Osteoblast (primary cell): ENCODE measurements around the gene LIX1. TPM values are rescaled to one million over a fixed set of nuclear protein-coding genes. Genes with fewer than 3 reads are reported as not detected.

Experiments used
- DNase-seq: peaks from one replicate; pipeline ENCODE4 v3.0.0; 2011; ENCODE audit warnings: low spot score, mixed read lengths; ENCODE audit not compliant: insufficient read length; ENCODE audit errors: missing footprints
- H2AFZ ChIP-seq: 2 replicates; pipeline ENCODE4 v1.6.0; 2011; ENCODE audit warnings: mild to moderate bottlenecking, low read length
- H3K27ac ChIP-seq: 2 replicates; pipeline ENCODE4 v1.5.1; 2011; ENCODE audit warnings: mild to moderate bottlenecking, low read depth, low read length, moderate library complexity
- H3K27me3 ChIP-seq: 2 replicates; pipeline ENCODE4 v1.6.0; 2012; ENCODE audit warnings: mild to moderate bottlenecking, control low read depth, inconsistent platforms, low read length, moderate library complexity; ENCODE audit not compliant: insufficient read depth
- H3K36me3 ChIP-seq: 2 replicates; pipeline ENCODE4 v1.5.1; 2011; ENCODE audit warnings: mild to moderate bottlenecking, low read length, control low read depth, moderate library complexity; ENCODE audit not compliant: insufficient read depth
- H3K4me1 ChIP-seq: 2 replicates; pipeline ENCODE4 v1.5.1; 2011; ENCODE audit warnings: mild to moderate bottlenecking, low read length, control low read depth, moderate library complexity; ENCODE audit not compliant: insufficient read depth
- H3K4me2 ChIP-seq: 2 replicates; pipeline ENCODE4 v1.6.0; 2011; ENCODE audit warnings: mild to moderate bottlenecking, low read length; ENCODE audit not compliant: insufficient read depth
- H3K4me3 ChIP-seq: fragments of 200-600 bp; sonication (generic); 3 replicates; pipeline ENCODE4 v1.5.1; 2012; ENCODE audit warnings: mild to moderate bottlenecking, low read length, inconsistent platforms; ENCODE audit not compliant: insufficient read depth
- H3K79me2 ChIP-seq: 2 replicates; pipeline ENCODE4 v1.6.0; 2012; ENCODE audit warnings: mild to moderate bottlenecking, low read length, control low read depth, inconsistent platforms; ENCODE audit not compliant: insufficient read depth
- H3K9me3 ChIP-seq: 2 replicates; pipeline ENCODE4 v1.5.1; 2011; ENCODE audit warnings: low read depth, low read length, control low read depth
- H4K20me1 ChIP-seq: 2 replicates; pipeline ENCODE4 v1.6.0; 2012; ENCODE audit warnings: mild to moderate bottlenecking, low read length, control low read depth; ENCODE audit not compliant: insufficient read depth
- total RNA-seq: library from RNA; depleted of rRNA; stranded (reverse); fragments of >200 nt; gene quantifications from 2 replicates; pipeline ENCODE4 v1.2.3, GENCODE V29; 2012
- TF ChIP-seq, protein P1 (sequence below): IDR thresholded peaks from 2 replicates; pipeline ENCODE4 v1.5.1; 2011; ENCODE audit warnings: mild to moderate bottlenecking, low read depth, low read length, moderate library complexity; ENCODE audit errors: extremely low read depth

LIX1 gene
- total RNA-seq, 1 donor, result not detected

DNA sequence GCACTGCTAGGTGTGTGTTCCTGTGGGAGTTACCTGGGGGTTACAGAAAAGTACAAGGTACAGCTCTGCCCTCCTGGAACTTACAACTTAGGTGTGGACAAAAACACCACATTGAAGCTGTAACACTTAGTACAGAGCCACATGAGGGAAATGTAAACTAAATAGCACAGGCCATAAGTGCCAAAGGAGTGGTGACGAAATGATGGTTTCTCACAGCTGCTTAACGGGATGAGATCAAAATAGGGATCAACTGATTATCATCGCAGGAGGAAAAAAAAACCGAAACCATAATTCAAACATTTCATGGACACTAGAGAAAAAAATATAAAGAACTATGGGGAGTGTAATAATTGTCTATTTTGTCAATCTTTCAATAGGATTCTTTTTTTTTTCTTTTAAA lies 5.9 kb downstream of the LIX1 start:
- TF ChIP-seq, protein P1, sequence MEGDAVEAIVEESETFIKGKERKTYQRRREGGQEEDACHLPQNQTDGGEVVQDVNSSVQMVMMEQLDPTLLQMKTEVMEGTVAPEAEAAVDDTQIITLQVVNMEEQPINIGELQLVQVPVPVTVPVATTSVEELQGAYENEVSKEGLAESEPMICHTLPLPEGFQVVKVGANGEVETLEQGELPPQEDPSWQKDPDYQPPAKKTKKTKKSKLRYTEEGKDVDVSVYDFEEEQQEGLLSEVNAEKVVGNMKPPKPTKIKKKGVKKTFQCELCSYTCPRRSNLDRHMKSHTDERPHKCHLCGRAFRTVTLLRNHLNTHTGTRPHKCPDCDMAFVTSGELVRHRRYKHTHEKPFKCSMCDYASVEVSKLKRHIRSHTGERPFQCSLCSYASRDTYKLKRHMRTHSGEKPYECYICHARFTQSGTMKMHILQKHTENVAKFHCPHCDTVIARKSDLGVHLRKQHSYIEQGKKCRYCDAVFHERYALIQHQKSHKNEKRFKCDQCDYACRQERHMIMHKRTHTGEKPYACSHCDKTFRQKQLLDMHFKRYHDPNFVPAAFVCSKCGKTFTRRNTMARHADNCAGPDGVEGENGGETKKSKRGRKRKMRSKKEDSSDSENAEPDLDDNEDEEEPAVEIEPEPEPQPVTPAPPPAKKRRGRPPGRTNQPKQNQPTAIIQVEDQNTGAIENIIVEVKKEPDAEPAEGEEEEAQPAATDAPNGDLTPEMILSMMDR, result no peak
- Histone ChIP-seq H3K9me3 (no peaks in the 10 kb centered on the region), H3K36me3 (no peaks in the 10 kb centered on the region), H4K20me1 (no peaks in the 10 kb centered on the region), H3K4me3 (no peak overlapping the region), H3K4me1 (no peaks in the 10 kb centered on the region), H3K4me2 (no peak overlapping the region), H3K79me2 (no peaks in the 10 kb centered on the region), H3K27me3 (peaks cover 16% of the 10 kb centered on the region), H2AFZ (no peak overlapping the region), H3K27ac (no peak overlapping the region)
- no peak for DNase-seq

DNA sequence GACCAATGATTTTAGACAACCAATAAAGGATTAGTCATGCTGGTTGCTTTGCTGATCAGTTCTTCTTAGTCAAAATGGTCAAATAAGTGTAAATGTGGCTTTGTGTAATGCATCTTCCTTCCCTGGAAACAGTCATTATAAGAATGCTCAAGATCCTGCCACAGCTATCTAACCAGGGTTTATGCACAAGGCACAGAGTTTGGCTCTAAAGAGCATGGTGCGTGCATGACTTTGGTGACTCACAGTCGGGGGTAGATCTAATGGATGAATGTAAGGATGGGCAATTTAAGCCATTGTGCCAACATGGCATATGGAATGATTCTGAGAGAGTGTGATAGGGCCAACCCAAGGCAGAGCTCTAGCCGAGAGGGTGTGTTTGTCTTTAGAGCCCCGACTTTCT lies 6.5 kb downstream of the LIX1 start:
- no peak overlapping the region for H3K4me2 ChIP-seq
- no peak overlapping the region for H2AFZ ChIP-seq
- H3K79me2 ChIP-seq, result no peaks in the 10 kb centered on the region
- DNase-seq, result no peak
- peaks cover 3% of the 10 kb centered on the region for H3K4me1 ChIP-seq
- H3K27ac ChIP-seq, result no peak overlapping the region
- H3K36me3 ChIP-seq, result no peaks in the 10 kb centered on the region
- TF ChIP-seq, protein P1, result no peak
- peaks cover 11% of the 10 kb centered on the region for H3K27me3 ChIP-seq
- no peaks in the 10 kb centered on the region for H4K20me1 ChIP-seq
- H3K4me3 ChIP-seq, result no peak overlapping the region
- no peaks in the 10 kb centered on the region for H3K9me3 ChIP-seq

DNA sequence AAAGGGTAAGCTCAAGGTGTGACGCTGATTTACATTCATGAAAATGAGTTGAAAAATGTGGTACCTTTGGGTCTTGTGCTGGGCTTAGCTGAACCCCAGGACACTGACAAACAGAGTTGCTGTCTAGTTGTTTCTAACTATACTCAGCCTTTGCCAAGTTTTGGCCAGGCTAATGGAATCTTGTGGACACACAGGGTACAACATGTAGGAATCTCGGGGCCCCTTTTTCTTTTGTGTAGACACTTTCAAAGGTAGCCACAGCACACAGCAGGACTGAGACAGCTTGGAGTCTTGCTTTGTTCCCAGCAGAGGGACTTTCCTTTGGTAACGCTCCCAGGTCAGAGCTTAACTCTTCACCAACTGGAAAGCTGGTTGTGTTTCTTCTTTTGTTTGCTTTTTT lies 7.8 kb downstream of the LIX1 start:
- no peaks in the 10 kb centered on the region for H3K36me3 ChIP-seq
- H3K4me2 ChIP-seq, result no peak overlapping the region
- H3K9me3 ChIP-seq, result no peaks in the 10 kb centered on the region
- H3K4me1 ChIP-seq, result peaks cover 3% of the 10 kb centered on the region
- no peaks in the 10 kb centered on the region for H4K20me1 ChIP-seq
- DNase-seq, result no peak
- TF ChIP-seq, protein P1, result no peak
- H3K27me3 ChIP-seq, result peaks cover 11% of the 10 kb centered on the region
- no peaks in the 10 kb centered on the region for H3K79me2 ChIP-seq
- no peak overlapping the region for H3K4me3 ChIP-seq
- no peak overlapping the region for H2AFZ ChIP-seq
- H3K27ac ChIP-seq, result no peak overlapping the region

DNA sequence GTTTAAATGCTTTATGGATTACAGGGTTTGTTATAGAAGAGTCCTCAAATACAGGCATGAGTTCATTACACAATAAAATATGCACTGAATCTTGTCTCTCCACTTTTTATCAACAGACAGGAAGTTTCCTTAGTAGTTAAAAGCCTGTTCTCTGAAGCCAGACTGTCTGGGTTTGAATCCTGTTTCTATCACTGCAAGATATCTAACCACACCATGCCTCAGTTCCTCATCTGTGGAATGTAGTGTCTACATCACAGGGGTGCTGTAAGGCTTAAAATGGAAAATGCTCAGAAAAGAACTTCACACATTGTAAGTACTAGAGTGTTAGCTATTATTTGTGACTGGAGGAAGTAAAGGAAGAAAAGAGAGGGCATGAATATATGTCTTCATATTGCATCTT lies 9.3 kb downstream of the LIX1 start:
- Histone ChIP-seq H3K27ac (no peak overlapping the region), H3K27me3 (peaks cover 12% of the 10 kb centered on the region), H2AFZ (no peak overlapping the region), H4K20me1 (no peaks in the 10 kb centered on the region), H3K4me2 (no peak overlapping the region), H3K79me2 (no peaks in the 10 kb centered on the region), H3K4me3 (no peak overlapping the region), H3K4me1 (peaks cover 3% of the 10 kb centered on the region), H3K36me3 (no peaks in the 10 kb centered on the region), H3K9me3 (no peaks in the 10 kb centered on the region)
- TF ChIP-seq, protein P1, result no peak
- DNase-seq, result no peak
